IPS-18c (cell line): ENCODE results near the gene METAP1D.

Experiments used
- H3K4me3 ChIP-seq: 2 replicates; pipeline ENCODE4 v1.7.0; 2013; ENCODE audit warnings: low read depth, mild to moderate bottlenecking, low read length, moderate library complexity; ENCODE audit not compliant: insufficient read depth
- H3K9me3 ChIP-seq: one replicate; pipeline ENCODE4 v1.6.1; 2013; ENCODE audit warnings: mild to moderate bottlenecking, low read length, moderate library complexity; ENCODE audit not compliant: control insufficient read depth, insufficient read depth

Gene METAP1D

DNA sequence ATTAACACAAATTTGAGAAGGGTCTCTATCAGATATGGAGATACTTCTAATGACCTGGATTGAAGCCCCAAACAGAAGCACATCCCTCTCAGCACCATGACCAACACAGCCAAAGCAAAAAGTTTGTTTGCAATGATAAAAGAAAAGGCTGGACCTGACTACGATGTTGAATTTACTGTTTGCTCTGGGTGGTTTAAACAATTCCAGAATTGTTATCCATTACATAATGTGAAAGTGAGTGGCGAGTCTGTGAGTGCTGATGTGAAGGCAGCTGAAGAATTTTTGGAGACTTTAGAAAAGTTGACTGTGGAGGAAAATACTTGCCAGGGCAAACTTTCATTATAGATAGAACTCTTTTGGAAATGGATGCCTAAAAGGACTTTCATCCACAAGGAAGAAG, 120.4 kb downstream of the METAP1D start:
- Histone ChIP-seq H3K9me3 (no peaks in the 10 kb centered on the region), H3K4me3 (no peak overlapping the region)

DNA sequence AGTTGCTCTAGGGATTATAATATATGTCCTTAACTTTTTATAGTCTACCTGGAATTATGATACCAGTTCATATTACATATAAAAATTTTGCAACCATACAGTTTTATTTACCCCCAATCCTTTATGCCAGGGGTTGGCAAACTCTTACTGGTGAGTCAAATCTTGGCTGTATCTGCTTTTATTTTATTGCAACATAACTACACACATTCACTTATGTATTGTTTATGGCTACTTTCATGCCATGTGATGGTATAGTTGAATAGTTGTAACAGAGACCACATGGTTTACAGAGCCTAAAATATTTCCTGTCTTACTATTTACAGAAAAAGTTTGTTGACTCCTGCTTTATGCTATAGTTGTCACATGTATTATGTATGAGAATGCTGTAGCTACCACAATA, 128.7 kb downstream of the METAP1D start:
- no peaks in the 10 kb centered on the region for H3K9me3 ChIP-seq
- no peak overlapping the region for H3K4me3 ChIP-seq

DNA sequence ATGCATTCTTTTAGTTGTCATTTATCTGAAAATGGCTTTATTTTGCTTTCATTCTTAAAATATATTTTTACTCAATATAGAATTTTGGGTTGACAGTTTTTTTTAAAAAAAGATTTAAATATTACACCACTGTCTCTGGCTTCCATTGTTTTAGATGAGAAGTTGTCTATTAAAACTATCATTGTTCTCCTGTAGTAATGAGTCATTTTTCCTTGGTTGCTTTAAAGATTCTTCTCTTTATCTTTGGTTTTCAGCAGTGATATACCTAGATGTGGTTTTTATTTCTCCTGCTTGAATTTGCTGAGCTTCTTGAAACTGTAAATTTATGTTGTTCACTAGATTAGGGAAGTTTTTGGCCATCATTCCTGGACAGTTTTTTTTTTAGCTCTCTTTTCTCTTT, 129.7 kb downstream of the METAP1D start:
- Histone ChIP-seq H3K4me3 (no peak overlapping the region), H3K9me3 (no peaks in the 10 kb centered on the region)
